ENCODE measurements around the gene ARL6IP4. TPM values are rescaled to one million over a fixed set of nuclear protein-coding genes. Genes with fewer than 3 reads are reported as not detected.
A peak's percentile ranks its signal among the peaks of the same experiment; 100 is the strongest.

ARL6IP4 gene
- total RNA-seq, 2 experiments from 2014 or later, result 204 to 211 TPM

- POLR2A ChIA-PET, result interaction anchor here (3.4 to 3.5 kb wide), 2 partner anchors 98 to 255 kb away, joined by 18 to 42 read pairs; partner anchors contain the start of genes MPHOSPH9 and MTRFR
- H3K4me1 Mint-ChIP-seq, result peaks cover 24% of the 10 kb centered on the region
- DNase-seq (no peak), ATAC-seq (ENCODE audit: low read depth) (no peak)
- no peaks in the 10 kb centered on the region for H3K9me3 Mint-ChIP-seq
- no peaks in the 10 kb centered on the region for H3K27me3 Mint-ChIP-seq
- peaks cover 5% of the 10 kb centered on the region for H3K36me3 Mint-ChIP-seq
- peak overlapping the region; percentile 16 for H3K4me3 Mint-ChIP-seq
- H3K27ac Mint-ChIP-seq, result peak overlapping the region; percentile 25
These were observed 3.3 kb upstream of the ARL6IP4 start for GRCh38 chr12:122977153-122977552.

GRCh38 chr12:122977655-122978392 is 2.7 kb upstream of the ARL6IP4 start:
- peaks cover 29% of the 10 kb centered on the region for H3K4me1 Mint-ChIP-seq
- DNase-seq (no peak), ATAC-seq (ENCODE audit: low read depth) (no peak)
- POLR2A ChIA-PET, result interaction anchor here (0.7 to 2.9 kb wide), 2 partner anchors 141 to 255 kb away, joined by 3 to 14 read pairs; partner anchors contain the start of genes MPHOSPH9 and MTRFR
- H3K4me3 Mint-ChIP-seq, result no peak overlapping the region
- H3K36me3 Mint-ChIP-seq, result peaks cover 5% of the 10 kb centered on the region
- no peaks in the 10 kb centered on the region for H3K27me3 Mint-ChIP-seq
- H3K9me3 Mint-ChIP-seq, result no peaks in the 10 kb centered on the region
- H3K27ac Mint-ChIP-seq, result peak overlapping the region; percentile 25

- no peak overlapping the region for H3K27ac Mint-ChIP-seq
- no peaks in the 10 kb centered on the region for H3K27me3 Mint-ChIP-seq
- peaks cover 36% of the 10 kb centered on the region for H3K4me1 Mint-ChIP-seq
- H3K4me3 Mint-ChIP-seq, result no peak overlapping the region
- no peak for ATAC-seq (ENCODE audit: low read depth)
- H3K36me3 Mint-ChIP-seq, result peaks cover 5% of the 10 kb centered on the region
- DNase-seq, result peak; percentile 31
- POLR2A ChIA-PET, result interaction anchor here (0.7 to 2.9 kb wide), 4 partner anchors 12 to 255 kb away, joined by 3 to 14 read pairs (median 8); partner anchors contain the start of genes ABCB9, MPHOSPH9 and MTRFR
- H3K9me3 Mint-ChIP-seq, result no peaks in the 10 kb centered on the region
These were observed 1.9 kb upstream of the ARL6IP4 start for GRCh38 chr12:122978507-122978955.

- H3K27me3 Mint-ChIP-seq, result no peaks in the 10 kb centered on the region
- peaks cover 40% of the 10 kb centered on the region for H3K4me1 Mint-ChIP-seq
- POLR2A ChIA-PET, result interaction anchor here (0.7 to 2.9 kb wide), 6 partner anchors 12 to 386 kb away, joined by 3 to 14 read pairs (median 5); partner anchors contain the start of genes ABCB9, MPHOSPH9, MTRFR and SBNO1
- H3K4me3 Mint-ChIP-seq, result peak overlapping the region; percentile 93
- DNase-seq (peak; percentile 35), ATAC-seq (ENCODE audit: low read depth) (no peak)
- H3K27ac Mint-ChIP-seq, result peak overlapping the region; percentile 88
- H3K9me3 Mint-ChIP-seq, result no peaks in the 10 kb centered on the region
- peaks cover 5% of the 10 kb centered on the region for H3K36me3 Mint-ChIP-seq
These were observed 1.2 kb upstream of the ARL6IP4 start for GRCh38 chr12:122979001-122979907.

- POLR2A ChIA-PET, result interaction anchor here (0.7 to 2.9 kb wide), 6 partner anchors 13 to 385 kb away, joined by 3 to 14 read pairs (median 5); partner anchors contain the start of genes ABCB9, MPHOSPH9, MTRFR and SBNO1
- DNase-seq, result no peak
- peaks cover 42% of the 10 kb centered on the region for H3K4me1 Mint-ChIP-seq
- H3K36me3 Mint-ChIP-seq, result peaks cover 5% of the 10 kb centered on the region
- H3K27ac Mint-ChIP-seq, result peak overlapping the region; percentile 88
- H3K4me3 Mint-ChIP-seq, result peak overlapping the region; percentile 93
- no peaks in the 10 kb centered on the region for H3K27me3 Mint-ChIP-seq
- H3K9me3 Mint-ChIP-seq, result no peaks in the 10 kb centered on the region
- no peak for ATAC-seq (ENCODE audit: low read depth)
These were observed 636 bp upstream of the ARL6IP4 start for GRCh38 chr12:122979908-122980182.

GRCh38 chr12:122981036-122981471 is 573 bp downstream of the ARL6IP4 start:
- H3K36me3 Mint-ChIP-seq, result peaks cover 7% of the 10 kb centered on the region
- DNase-seq (no peak), ATAC-seq (ENCODE audit: low read depth) (peak; percentile 10)
- no peaks in the 10 kb centered on the region for H3K27me3 Mint-ChIP-seq
- H3K27ac Mint-ChIP-seq, result peak overlapping the region; percentile 84
- H3K9me3 Mint-ChIP-seq, result no peaks in the 10 kb centered on the region
- peaks cover 38% of the 10 kb centered on the region for H3K4me1 Mint-ChIP-seq
- POLR2A ChIA-PET, result interaction anchor here (0.9 to 2.6 kb wide), 4 partner anchors 11 to 251 kb away, joined by 3 to 14 read pairs (median 4); no protein-coding TSS in a partner anchor
- peak overlapping the region; percentile 93 for H3K4me3 Mint-ChIP-seq

- H3K9me3 Mint-ChIP-seq, result no peaks in the 10 kb centered on the region
- peaks cover 7% of the 10 kb centered on the region for H3K36me3 Mint-ChIP-seq
- H3K4me3 Mint-ChIP-seq, result peak overlapping the region; percentile 93
- POLR2A ChIA-PET, result interaction anchor here (0.9 to 2.6 kb wide), 4 partner anchors 12 to 251 kb away, joined by 3 to 14 read pairs (median 4); no protein-coding TSS in a partner anchor
- H3K27ac Mint-ChIP-seq, result peak overlapping the region; percentile 84
- H3K4me1 Mint-ChIP-seq, result peaks cover 34% of the 10 kb centered on the region
- DNase-seq (peak; percentile 35), ATAC-seq (ENCODE audit: low read depth) (no peak)
- no peaks in the 10 kb centered on the region for H3K27me3 Mint-ChIP-seq
These were observed 1.4 kb downstream of the ARL6IP4 start for GRCh38 chr12:122981587-122982476.

GRCh38 chr12:122982477-122982815 is 2.0 kb downstream of the ARL6IP4 start:
- ATAC-seq (ENCODE audit: low read depth), result no peak
- peak overlapping the region; percentile 93 for H3K4me3 Mint-ChIP-seq
- no peak for DNase-seq
- peaks cover 34% of the 10 kb centered on the region for H3K4me1 Mint-ChIP-seq
- peak overlapping the region; percentile 84 for H3K27ac Mint-ChIP-seq
- peaks cover 7% of the 10 kb centered on the region for H3K36me3 Mint-ChIP-seq
- no peaks in the 10 kb centered on the region for H3K9me3 Mint-ChIP-seq
- POLR2A ChIA-PET, result interaction anchor here (2.0 to 2.6 kb wide), 2 partner anchors 13 to 93 kb away, joined by 6 to 14 read pairs; no protein-coding TSS in a partner anchor
- no peaks in the 10 kb centered on the region for H3K27me3 Mint-ChIP-seq

- peaks cover 7% of the 10 kb centered on the region for H3K36me3 Mint-ChIP-seq
- peaks cover 34% of the 10 kb centered on the region for H3K4me1 Mint-ChIP-seq
- ATAC-seq (ENCODE audit: low read depth) (no peak), DNase-seq (no peak)
- H3K4me3 Mint-ChIP-seq, result peak overlapping the region; percentile 93
- no peaks in the 10 kb centered on the region for H3K27me3 Mint-ChIP-seq
- POLR2A ChIA-PET, result interaction anchor here (0.6 to 2.6 kb wide), 4 partner anchors 13 to 535 kb away, joined by 4 to 14 read pairs (median 5); partner anchors contain the start of genes MPHOSPH9 and MTRFR
- H3K9me3 Mint-ChIP-seq, result no peaks in the 10 kb centered on the region
- peak overlapping the region; percentile 73 for H3K27ac Mint-ChIP-seq
These were observed 2.7 kb downstream of the ARL6IP4 start for GRCh38 chr12:122982963-122983788.

GRCh38 chr12:122983789-122984515 is 3.5 kb downstream of the ARL6IP4 start:
- peak overlapping the region; percentile 73 for H3K27ac Mint-ChIP-seq
- H3K4me1 Mint-ChIP-seq, result peaks cover 33% of the 10 kb centered on the region
- peak overlapping the region; percentile 32 for H3K4me3 Mint-ChIP-seq
- DNase-seq (no peak), ATAC-seq (ENCODE audit: low read depth) (no peak)
- POLR2A ChIA-PET, result interaction anchor here (0.6 to 1.5 kb wide), 6 partner anchors 9 to 599 kb away, joined by 3 to 4 read pairs (median 4); partner anchors contain the start of genes MPHOSPH9, MTRFR and OGFOD2
- H3K9me3 Mint-ChIP-seq, result no peaks in the 10 kb centered on the region
- peaks cover 7% of the 10 kb centered on the region for H3K36me3 Mint-ChIP-seq
- no peaks in the 10 kb centered on the region for H3K27me3 Mint-ChIP-seq

Measured in activated naive CD8-positive, alpha-beta T cell treated with anti-CD3 and anti-CD28 coated beads, Interleukin-2, amount 10 ng/mL, durations not matched to agents 7 days and 5 days (primary cell).